HepG2 (cell line): ENCODE results near the gene CHN1.

ENCODE experiments used
- FOXC1 ChIP-seq: sonication (generic); formaldehyde crosslinking; IDR thresholded peaks from 2 replicates; pipeline ENCODE4 v1.8.0; 2022; ENCODE audit warnings: mild to moderate bottlenecking, missing genetic modification reagents, borderline replicate concordance
- HNF4A ChIP-seq: sonication (generic); formaldehyde crosslinking; IDR thresholded peaks from 2 replicates; pipeline ENCODE4 v1.4.0; 2020; ENCODE audit warnings: missing genetic modification reagents
- IKZF1 ChIP-seq: fragments of 450-650 bp; IDR thresholded peaks from 2 replicates; pipeline ENCODE4 v1.7.1; 2016
- JUN ChIP-seq: sonication (generic); formaldehyde crosslinking; IDR thresholded peaks from 2 replicates; pipeline ENCODE4 v1.4.0; 2020; ENCODE audit warnings: mild to moderate bottlenecking, missing genetic modification reagents
- POLR2AphosphoS5 ChIP-seq: IDR thresholded peaks from 2 replicates; pipeline ENCODE4 v1.6.1; 2012; ENCODE audit warnings: low read depth, low read length
- SMC3 ChIP-seq: IDR thresholded peaks from 2 replicates; pipeline ENCODE4 v1.6.1; 2011; ENCODE audit warnings: low read length, improper control_type of control experiment
- YY1 ChIP-seq: IDR thresholded peaks from 2 replicates; pipeline ENCODE4 v1.6.1; 2011; ENCODE audit warnings: low read length, low read depth, moderate library complexity, mild to moderate bottlenecking; ENCODE audit not compliant: insufficient read depth, insufficient replicate concordance
- ZBTB33 ChIP-seq: sonication (generic); formaldehyde crosslinking; IDR thresholded peaks from 2 replicates; pipeline ENCODE4 v1.4.0; 2020; ENCODE audit warnings: missing genetic modification reagents
- ZFX ChIP-seq: sonication (generic); formaldehyde crosslinking; IDR thresholded peaks from 2 replicates; pipeline ENCODE4 v1.4.0; 2020; ENCODE audit warnings: mild to moderate bottlenecking, low read depth, missing genetic modification reagents, moderate library complexity
- TF ChIP-seq, protein P1 (sequence below): sonication (generic); formaldehyde crosslinking; IDR thresholded peaks from 2 replicates; pipeline ENCODE4 v1.5.1; 2020; ENCODE audit warnings: mild to moderate bottlenecking, missing genetic modification reagents, moderate library complexity

- TF ChIP-seq HNF4A (no peak), IKZF1 (no peak), POLR2AphosphoS5 (no peak), ZBTB33 (CRISPR knock-in tag) (no peak), FOXC1 (CRISPR knock-in tag) (no peak), SMC3 (no peak), YY1 (no peak), ZFX (CRISPR knock-in tag) (no peak), JUN (no peak)
- TF ChIP-seq, protein P1, sequence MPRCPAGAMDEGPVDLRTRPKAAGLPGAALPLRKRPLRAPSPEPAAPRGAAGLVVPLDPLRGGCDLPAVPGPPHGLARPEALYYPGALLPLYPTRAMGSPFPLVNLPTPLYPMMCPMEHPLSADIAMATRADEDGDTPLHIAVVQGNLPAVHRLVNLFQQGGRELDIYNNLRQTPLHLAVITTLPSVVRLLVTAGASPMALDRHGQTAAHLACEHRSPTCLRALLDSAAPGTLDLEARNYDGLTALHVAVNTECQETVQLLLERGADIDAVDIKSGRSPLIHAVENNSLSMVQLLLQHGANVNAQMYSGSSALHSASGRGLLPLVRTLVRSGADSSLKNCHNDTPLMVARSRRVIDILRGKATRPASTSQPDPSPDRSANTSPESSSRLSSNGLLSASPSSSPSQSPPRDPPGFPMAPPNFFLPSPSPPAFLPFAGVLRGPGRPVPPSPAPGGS (CRISPR knock-in tag) = no peak
Observed at GRCh38 chr2:174835797-174836255, 169.4 kb downstream of the CHN1 start.
